Activated T-helper 1 cell treated with anti-CD3 and anti-CD28 coated beads, Interleukin-2, amount 50 U/mL, for 16 hours (primary cell): ENCODE measurements around the gene WNT5B.
A peak's percentile ranks its signal among the peaks of the same experiment; 100 is the strongest.

Source experiments
- DNase-seq, 2 donors: peaks; one replicate each; pipeline ENCODE4 v3.0.0-alpha.2; 2020; ENCODE audit warnings: low read depth in 1 of 2, low spot score in 1 of 2

Gene WNT5B

GRCh38 chr12:1628666-1629337, at the start of gene WNT5B:
Gene WNT5B (plus strand): TSS chr12:1629231. CDS start chr12:1631355, 2,124 bp downstream.
- no peak for DNase-seq

DNA sequence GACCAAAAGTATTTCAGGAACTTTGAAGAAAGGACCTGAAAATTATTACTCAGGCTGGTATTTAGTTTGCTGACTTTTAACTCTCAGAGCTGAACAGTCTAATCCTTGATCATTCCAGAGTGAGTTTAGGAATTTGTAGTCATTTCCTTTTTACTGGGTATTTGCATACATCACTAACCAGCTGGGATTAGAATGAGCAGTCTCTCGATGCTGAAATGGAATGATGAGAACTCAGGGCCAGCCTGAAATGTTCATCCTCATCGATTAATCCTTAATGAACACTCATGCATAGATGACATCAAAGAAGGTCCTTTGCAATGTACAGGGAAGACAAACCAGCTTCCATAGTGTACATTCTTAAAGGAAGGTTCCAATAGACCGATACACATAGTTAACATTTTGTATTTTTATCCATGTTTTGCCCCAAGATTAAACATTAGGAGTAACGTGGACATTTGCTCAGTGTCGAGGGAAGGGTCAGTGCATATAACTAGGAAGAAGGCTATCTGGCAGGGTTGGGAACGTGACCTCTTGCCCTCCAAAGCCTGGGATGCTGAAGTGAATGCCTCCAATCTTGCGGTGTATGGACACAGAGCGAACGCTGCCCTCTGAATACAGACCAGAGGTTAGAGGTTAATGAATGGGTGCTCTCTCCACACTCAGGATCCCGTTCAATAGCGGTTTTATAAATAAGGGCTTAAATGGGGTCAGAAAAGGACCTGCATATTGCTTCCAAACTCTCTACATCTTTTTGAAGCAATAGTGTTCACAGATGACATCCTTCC, 49.2 kb upstream of the WNT5B start:
- DNase-seq = no peak

- DNase-seq = no peak
Observed at GRCh38 chr12:1580526-1580925, 48.5 kb upstream of the WNT5B start.

DNA sequence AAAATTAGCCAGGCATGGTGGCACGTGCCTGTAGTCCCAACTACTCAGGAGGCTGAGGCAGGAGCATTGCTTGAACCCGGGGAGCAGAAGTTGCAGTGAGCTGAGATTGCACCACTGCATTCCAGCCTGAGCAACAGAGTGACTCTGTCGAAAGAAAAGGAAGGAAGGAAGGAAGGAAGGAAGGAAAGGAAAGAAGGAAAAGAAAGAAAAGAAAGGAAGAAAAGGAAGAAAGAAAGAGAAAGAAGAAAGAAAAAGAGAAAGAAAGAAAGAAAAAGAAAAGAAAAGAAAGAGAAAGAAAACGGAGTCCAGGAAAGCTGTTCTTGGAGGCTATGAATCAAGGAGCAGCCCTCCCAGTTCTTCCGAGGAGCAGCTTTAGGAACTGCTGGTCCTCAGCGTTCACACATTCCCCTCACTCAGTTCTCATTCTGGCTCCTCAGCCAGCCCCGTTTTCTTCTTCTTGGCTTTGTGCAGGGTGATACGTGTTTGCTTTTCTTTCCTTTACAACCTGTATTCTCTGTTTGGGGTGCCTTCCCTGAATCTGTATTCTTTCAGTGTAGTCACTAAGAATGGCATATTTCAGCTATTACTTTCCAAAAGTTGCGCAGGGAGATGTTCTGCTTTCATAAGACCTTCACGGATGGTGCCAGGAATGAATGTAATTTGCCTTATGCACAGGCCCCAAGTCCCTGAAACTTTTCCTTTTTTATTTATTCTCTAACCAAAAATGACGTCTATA, 46.9 kb upstream of the WNT5B start:
- DNase-seq = no peak

DNA sequence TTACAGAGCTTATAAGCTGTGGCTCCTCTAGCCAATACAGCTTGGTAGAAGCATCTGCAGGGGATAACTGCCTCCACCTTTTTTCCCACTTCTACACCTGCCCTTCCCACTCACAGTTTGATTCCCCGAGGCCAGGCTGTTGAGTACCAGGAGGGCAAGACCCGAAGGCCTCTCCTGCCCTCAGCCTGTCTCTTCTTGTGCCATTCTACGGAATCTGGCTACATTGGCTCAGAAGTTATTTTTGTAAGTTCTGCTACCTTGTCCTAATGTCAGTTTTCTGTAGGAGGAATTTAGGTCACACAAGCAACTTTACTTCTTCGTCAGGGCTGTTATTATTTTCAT, 46.4 kb upstream of the WNT5B start:
- no peak for DNase-seq

DNA sequence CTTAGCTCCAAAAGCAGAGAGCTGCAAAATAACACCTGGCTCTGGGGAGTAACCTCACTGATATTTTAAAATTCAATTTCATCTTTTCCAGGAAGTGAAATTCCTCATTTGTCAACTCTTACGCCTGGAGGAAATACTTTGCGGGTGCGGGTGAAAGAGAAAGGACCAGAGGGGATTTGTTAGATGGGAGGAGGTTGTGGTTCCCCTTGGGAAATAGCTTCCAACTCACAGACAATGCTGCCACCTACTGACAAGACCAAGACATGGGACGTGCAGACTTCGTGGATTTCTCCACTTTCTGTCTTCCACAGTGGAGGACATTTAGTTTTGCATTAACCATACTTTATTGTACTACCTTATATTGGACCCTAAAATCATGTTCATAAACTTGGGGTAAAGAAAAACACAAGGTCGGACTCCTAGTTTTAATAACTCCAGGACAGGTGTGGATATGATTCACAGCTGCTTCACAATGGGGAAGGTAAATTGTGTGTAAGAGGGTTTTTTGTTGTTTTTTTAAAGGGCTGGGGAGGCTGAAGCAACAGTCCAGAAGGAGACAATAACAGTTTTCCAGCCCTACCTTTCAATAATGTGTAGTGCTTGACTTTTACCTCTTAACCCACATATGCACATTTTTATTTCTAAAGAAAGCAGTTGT, 45.5 kb upstream of the WNT5B start:
- peak in 1 of 2 donors; percentile 41 for DNase-seq

DNA sequence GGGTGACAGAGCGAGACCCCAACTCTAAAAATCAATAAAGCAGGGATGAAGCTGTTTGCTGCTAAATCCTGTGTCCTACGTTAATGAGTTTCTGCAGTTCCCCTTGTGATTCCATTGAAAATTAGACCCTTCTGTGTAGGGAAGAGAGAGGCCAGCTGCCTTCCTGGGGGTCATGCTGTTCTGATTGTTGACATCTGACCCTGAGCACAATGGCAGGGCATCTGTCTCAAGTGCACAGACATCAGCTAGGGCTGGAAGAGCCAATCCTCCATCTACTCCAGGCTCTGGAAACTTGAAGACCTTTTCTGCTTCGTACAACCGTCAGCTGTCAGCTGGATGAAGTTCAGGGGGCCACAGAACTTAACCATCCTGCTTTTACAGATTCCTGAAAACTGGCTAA, 44.7 kb upstream of the WNT5B start:
- DNase-seq = no peak

DNA sequence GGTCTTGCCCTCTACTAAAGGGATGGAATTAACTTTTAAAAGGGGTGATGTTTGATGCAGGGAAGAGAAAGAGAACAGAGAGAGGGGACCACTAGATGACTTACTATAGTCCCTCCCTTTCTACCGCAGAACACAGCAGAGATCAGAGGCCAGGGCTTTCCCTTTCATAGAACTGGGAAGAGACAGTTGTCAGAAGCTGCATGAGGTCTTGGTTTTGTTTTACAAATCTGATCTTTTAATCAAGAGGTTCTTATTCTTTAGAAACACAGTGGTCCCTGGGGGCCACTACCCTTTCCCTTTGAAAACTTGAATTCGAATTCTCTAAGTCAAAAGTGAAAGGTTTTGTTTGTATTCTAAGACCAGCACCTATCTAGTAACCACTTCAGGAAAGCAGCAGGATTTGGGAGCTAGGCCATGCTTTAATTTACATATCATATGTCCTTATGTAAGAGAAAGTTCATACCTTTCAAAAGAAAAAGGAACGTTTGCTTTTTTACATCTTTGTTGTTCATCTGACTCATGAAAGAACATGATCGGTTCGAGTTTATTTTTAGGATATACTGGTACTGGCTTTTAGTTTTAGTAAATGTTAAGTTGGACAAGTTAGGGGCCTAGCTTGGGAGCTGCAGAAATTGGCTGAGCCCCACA, 41.0 kb upstream of the WNT5B start:
- no peak for DNase-seq

- DNase-seq = no peak
Observed at GRCh38 chr12:1588575-1588947, 40.5 kb upstream of the WNT5B start.

- DNase-seq = no peak
Observed at GRCh38 chr12:1590221-1590979, 38.6 kb upstream of the WNT5B start.

- peak in 1 of 2 donors; percentile 11 for DNase-seq
Observed at GRCh38 chr12:1591034-1591433, 38.0 kb upstream of the WNT5B start.

DNA sequence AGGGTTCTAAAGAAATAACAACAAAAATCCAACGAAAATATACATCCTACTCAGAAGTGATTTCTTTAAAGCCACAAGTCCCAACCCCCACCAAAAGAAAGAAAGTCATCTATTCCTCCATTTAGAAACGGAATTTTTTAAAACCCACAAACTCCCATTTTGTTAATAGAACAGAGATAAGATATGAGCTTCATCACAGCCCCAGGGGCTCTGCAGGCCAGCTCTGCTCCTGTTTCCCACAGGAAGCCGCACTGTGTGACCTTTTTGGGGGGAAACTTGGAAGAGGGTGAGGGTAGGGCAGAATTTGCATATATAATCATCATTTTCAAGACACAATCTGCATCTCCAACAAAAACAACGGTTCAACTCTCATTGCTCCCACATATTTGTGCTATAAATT, 37.5 kb upstream of the WNT5B start:
- no peak for DNase-seq

GRCh38 chr12:1592444-1593173, 36.4 kb upstream of the WNT5B start:
- DNase-seq = peak; percentile 28 to 30

DNA sequence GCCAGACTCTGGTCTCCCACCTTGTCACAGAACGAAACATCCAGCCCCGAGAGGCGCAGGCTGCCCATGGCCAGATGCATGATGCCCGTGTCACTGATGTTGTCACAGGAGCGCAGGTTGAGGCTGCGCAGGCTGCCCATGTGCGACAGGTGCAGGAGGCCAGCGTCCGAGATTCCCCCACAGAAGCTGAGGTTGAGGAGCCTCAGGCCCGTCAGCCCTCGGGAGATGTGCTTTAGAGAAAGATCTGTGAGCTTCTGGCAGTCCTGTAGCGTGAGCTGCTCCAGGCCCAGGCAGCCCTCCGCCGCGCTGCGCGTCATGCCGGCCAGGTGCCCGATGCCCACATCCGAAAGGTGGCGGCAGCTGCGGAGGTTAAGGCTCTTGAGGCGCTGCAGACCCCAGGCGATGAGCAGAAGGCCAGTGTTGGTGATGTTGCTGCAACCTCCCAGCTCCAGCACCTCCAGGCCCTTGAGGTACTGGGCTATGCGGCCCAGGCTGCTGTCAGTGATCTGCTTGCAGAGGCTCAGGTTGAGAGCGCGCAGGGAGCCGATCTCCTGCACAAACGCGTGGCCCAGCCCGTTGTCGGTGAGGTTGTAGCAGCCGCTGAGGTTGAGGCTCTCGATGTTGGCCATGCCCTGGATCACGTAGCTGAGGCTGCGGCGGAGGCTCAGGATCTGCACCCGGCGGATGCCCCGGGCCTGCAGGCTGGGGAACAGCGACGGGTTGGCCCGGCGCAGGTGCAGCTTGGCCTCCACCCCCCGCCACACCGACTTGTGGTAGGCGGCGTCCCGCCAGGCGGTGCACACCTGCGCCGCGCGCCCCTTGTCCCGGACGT, 35.6 kb upstream of the WNT5B start:
- DNase-seq = peak; percentile 36 to 38

DNA sequence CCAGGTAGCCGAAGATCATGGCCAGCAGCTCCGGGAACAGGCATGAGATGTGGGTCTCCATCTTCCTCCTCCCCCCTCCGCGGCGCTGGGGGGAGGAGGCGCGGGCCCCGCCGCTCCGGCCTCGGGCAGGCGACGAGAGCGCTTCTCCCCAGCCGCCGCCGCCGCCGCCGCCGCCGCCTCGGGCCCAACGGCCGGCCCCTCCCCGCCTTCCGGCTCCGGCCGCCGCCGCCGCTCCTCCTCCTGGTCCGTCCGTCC, 35.1 kb upstream of the WNT5B start:
- no peak for DNase-seq

- DNase-seq = peak; percentile 80 to 83
Observed at GRCh38 chr12:1594261-1595025, 34.6 kb upstream of the WNT5B start, which contains the start of gene FBXL14. Gene FBXL14 (minus strand): TSS chr12:1594581. CDS start chr12:1594066, 515 bp downstream.

GRCh38 chr12:1595026-1595561, 33.9 kb upstream of the WNT5B start:
- DNase-seq = no peak
